Loucy (cell line): ENCODE results near the gene RBM3.

Source experiments
- H2AFZ ChIP-seq: fragments of 200-600 bp; sonication (generic); 2 replicates; pipeline ENCODE4 v1.6.0; 2016; ENCODE audit warnings: antibody characterized with exemption, mild to moderate bottlenecking, low read length, moderate library complexity
- H3F3A ChIP-seq: fragments of 200-600 bp; 2 replicates; pipeline ENCODE4 v1.6.0; 2016; ENCODE audit warnings: antibody characterized with exemption, low read depth, mild to moderate bottlenecking
- H3K27me3 ChIP-seq: fragments of 200-600 bp; sonication (generic); 2 replicates; pipeline ENCODE4 v1.6.1; 2014; ENCODE audit warnings: low read length, mild to moderate bottlenecking; ENCODE audit not compliant: insufficient read depth, poor library complexity, severe bottlenecking
- H3K36me3 ChIP-seq: fragments of 200-600 bp; sonication (generic); 2 replicates; pipeline ENCODE4 v1.6.1; 2016; ENCODE audit warnings: low read length; ENCODE audit not compliant: insufficient read depth
- H3K4me1 ChIP-seq: fragments of 200-600 bp; sonication (generic); 2 replicates; pipeline ENCODE4 v1.5.1; 2014; ENCODE audit warnings: low read length, mild to moderate bottlenecking; ENCODE audit not compliant: insufficient read depth, poor library complexity, severe bottlenecking
- H3K4me2 ChIP-seq: fragments of 200-600 bp; sonication (generic); 2 replicates; pipeline ENCODE4 v1.6.0; 2014; ENCODE audit warnings: antibody characterized with exemption, low read length, low read depth, mild to moderate bottlenecking; ENCODE audit not compliant: poor library complexity, severe bottlenecking
- H3K4me3 ChIP-seq: fragments of 200-600 bp; sonication (generic); 2 replicates; pipeline ENCODE4 v1.5.1; 2014; ENCODE audit warnings: low read length, mild to moderate bottlenecking, mixed read lengths; ENCODE audit not compliant: poor library complexity, severe bottlenecking
- H3K79me2 ChIP-seq: fragments of 200-600 bp; sonication (generic); 2 replicates; pipeline ENCODE4 v1.6.1; 2014; ENCODE audit warnings: low read length; ENCODE audit not compliant: insufficient read depth
- H3K9ac ChIP-seq: fragments of 200-600 bp; sonication (generic); 2 replicates; pipeline ENCODE4 v1.6.0; 2014; ENCODE audit warnings: mild to moderate bottlenecking, low read depth, low read length, moderate library complexity; ENCODE audit not compliant: poor library complexity, severe bottlenecking
- H3K9me2 ChIP-seq: fragments of 200-600 bp; sonication (generic); replicated peaks from 2 replicates; pipeline ENCODE4 v1.6.1; 2016; ENCODE audit warnings: low read depth, low read length, mixed read lengths
- H3K9me3 ChIP-seq: fragments of 200-600 bp; sonication (generic); 2 replicates; pipeline ENCODE4 v1.6.1; 2014; ENCODE audit warnings: mild to moderate bottlenecking, antibody characterized with exemption, low read length, low read depth; ENCODE audit not compliant: insufficient read depth
- H4K20me1 ChIP-seq: fragments of 200-600 bp; sonication (generic); 2 replicates; pipeline ENCODE4 v1.6.0; 2014; ENCODE audit warnings: antibody characterized with exemption, low read length, mild to moderate bottlenecking; ENCODE audit not compliant: insufficient read depth, poor library complexity, severe bottlenecking
- CTCF ChIP-seq: fragments of 200-600 bp; sonication (generic); conservative IDR thresholded peaks from 2 replicates; pipeline ENCODE4 v1.5.1; 2014; ENCODE audit warnings: mild to moderate bottlenecking, antibody characterized with exemption, low read length
- EZH2phosphoT487 ChIP-seq: fragments of 200-600 bp; IDR thresholded peaks from 2 replicates; pipeline ENCODE4 v1.6.1; 2018; ENCODE audit warnings: antibody characterized with exemption, mild to moderate bottlenecking, moderate library complexity, borderline replicate concordance

Gene RBM3

GRCh38 chrX:48604701-48605100 lies 30.4 kb downstream of the RBM3 start:
- no peak overlapping the region for H3K9ac ChIP-seq
- H3F3A ChIP-seq, result no peaks in the 10 kb centered on the region
- no peaks in the 10 kb centered on the region for H4K20me1 ChIP-seq
- no peak overlapping the region for H3K4me2 ChIP-seq
- no peak overlapping the region for H2AFZ ChIP-seq
- H3K27me3 ChIP-seq, result no peaks in the 10 kb centered on the region
- no peaks in the 10 kb centered on the region for H3K79me2 ChIP-seq
- no peaks in the 10 kb centered on the region for H3K9me2 ChIP-seq
- no peaks in the 10 kb centered on the region for H3K9me3 ChIP-seq
- no peaks in the 10 kb centered on the region for H3K4me1 ChIP-seq
- no peak for TF ChIP-seq CTCF
- no peak for TF ChIP-seq EZH2phosphoT487
- no peak overlapping the region for H3K4me3 ChIP-seq
- H3K36me3 ChIP-seq, result no peaks in the 10 kb centered on the region

- no peak overlapping the region for H2AFZ ChIP-seq
- no peaks in the 10 kb centered on the region for H3K27me3 ChIP-seq
- no peaks in the 10 kb centered on the region for H3K36me3 ChIP-seq
- H3K4me2 ChIP-seq, result no peak overlapping the region
- H4K20me1 ChIP-seq, result no peaks in the 10 kb centered on the region
- H3K79me2 ChIP-seq, result no peaks in the 10 kb centered on the region
- H3K9ac ChIP-seq, result no peak overlapping the region
- no peak for TF ChIP-seq EZH2phosphoT487
- 0 out of 2 replicates have a peak, but pooled peaks have one; percentile 15 for TF ChIP-seq CTCF
- no peaks in the 10 kb centered on the region for H3K9me2 ChIP-seq
- H3K4me3 ChIP-seq, result no peak overlapping the region
- H3K4me1 ChIP-seq, result no peaks in the 10 kb centered on the region
- H3F3A ChIP-seq, result no peaks in the 10 kb centered on the region
- no peaks in the 10 kb centered on the region for H3K9me3 ChIP-seq
Measured at GRCh38 chrX:48606091-48606490, 31.8 kb downstream of the RBM3 start.

DNA sequence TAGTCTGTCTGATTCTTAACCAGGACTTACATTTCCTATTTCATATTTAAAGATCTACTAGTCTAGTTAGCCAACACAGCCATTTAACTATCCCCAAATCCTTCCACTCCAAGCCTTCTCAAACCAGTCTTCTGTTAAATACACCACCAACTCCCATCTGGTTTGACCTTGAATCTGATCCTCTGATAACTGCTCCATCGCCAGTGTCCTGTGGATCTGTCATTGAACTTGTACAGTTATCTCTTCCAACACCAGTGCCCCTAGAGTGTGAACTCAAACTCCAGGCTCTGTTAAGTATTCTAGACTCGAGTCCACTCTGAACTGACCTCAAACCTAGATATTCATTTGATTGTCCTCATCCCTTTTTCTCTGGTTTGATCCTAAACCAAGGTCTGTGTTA lies 37.4 kb downstream of the RBM3 start:
- H3F3A ChIP-seq, result no peaks in the 10 kb centered on the region
- no peaks in the 10 kb centered on the region for H3K27me3 ChIP-seq
- TF ChIP-seq CTCF (no peak), EZH2phosphoT487 (no peak)
- no peak overlapping the region for H3K4me3 ChIP-seq
- no peak overlapping the region for H2AFZ ChIP-seq
- H3K9me2 ChIP-seq, result no peaks in the 10 kb centered on the region
- no peaks in the 10 kb centered on the region for H3K4me1 ChIP-seq
- H3K79me2 ChIP-seq, result no peaks in the 10 kb centered on the region
- H3K9ac ChIP-seq, result no peak overlapping the region
- no peaks in the 10 kb centered on the region for H3K9me3 ChIP-seq
- H4K20me1 ChIP-seq, result no peaks in the 10 kb centered on the region
- H3K36me3 ChIP-seq, result no peaks in the 10 kb centered on the region
- no peak overlapping the region for H3K4me2 ChIP-seq
